ENCODE measurements around the gene MTRF1L.
A peak's percentile ranks its signal among the peaks of the same experiment; 100 is the strongest.

The MTRF1L gene

GRCh38 chr6:153027480-153027879 is 25.0 kb upstream of the MTRF1L start:
- H3K27ac ChIP-seq: no peak overlapping the region
- no peak for DNase-seq (ENCODE audit: low spot score)
- TF ChIP-seq CTCF (IDR thresholded peaks at IDR 0.05): no peak

GRCh38 chr6:153024709-153025017 is 22.2 kb upstream of the MTRF1L start:
- no peak for TF ChIP-seq CTCF (IDR thresholded peaks at IDR 0.05)
- H3K4me3 ChIP-seq: no peak overlapping the region
- DNase-seq (ENCODE audit: low spot score): no peak
- no peak overlapping the region for H3K27ac ChIP-seq

More at GRCh38 chr6:153027480-153027879, 25.0 kb upstream of the MTRF1L start:
- H3K4me3 ChIP-seq: no peak overlapping the region

DNA sequence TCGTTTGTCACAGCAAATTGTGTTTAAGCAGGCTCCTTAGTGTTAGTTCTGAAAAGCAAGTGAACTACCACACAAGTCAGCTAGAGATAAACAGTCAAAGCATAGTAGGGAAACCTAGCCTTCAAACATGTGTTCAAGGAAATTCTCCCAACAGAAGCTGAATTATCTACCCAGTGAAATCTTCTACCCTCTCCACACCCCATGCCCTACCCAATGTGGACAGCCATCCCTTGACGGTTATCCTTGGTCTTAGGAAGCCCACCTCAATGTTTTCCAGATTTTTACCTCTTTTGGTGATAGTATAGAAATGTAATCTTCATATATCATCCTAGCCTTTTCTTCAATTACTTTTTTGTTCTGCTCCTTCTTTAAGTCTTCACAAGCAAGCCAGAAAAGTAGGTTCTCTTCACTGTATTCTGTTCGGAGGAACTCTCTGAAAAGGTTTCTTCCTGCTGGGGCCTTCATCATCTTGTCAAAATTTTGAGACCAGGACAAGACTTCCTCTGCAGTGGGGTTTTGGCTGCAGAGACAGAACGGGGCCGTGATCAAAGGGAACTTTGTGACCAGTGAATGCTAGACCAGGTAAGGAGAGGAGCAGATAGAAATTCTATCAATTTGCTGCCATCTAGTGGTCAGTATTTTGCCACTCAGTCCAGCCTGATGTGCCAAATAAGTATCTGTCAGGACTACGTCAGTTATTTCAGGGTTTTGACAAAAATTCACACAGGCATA is 21.6 kb upstream of the MTRF1L start:
- TF ChIP-seq CTCF (IDR thresholded peaks at IDR 0.05): peak; percentile 70
- H3K27ac ChIP-seq: no peak overlapping the region
- no peak for DNase-seq (ENCODE audit: low spot score)
- no peak overlapping the region for H3K4me3 ChIP-seq

DNA sequence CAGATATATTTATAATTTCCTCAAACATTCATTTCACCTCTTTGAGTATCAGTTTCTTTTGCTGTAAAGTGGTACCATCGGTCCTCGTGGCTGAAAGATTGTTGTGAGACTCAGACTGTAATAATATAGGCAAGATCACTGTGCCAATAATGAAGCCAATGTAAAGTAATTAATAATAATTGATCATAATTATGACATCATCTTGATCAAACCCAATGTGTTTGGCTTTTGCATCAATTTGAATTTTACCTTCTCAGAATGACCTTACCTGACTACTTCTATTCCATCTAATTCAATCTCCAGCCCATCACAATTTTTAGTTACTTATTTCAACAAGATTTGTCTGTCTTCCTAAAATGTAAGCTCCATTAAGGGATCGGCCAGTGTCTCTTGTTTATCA is 15.8 kb upstream of the MTRF1L start:
- no peak for DNase-seq (ENCODE audit: low spot score)
- Histone ChIP-seq H3K4me3 (no peak overlapping the region), H3K27ac (no peak overlapping the region)
- TF ChIP-seq CTCF (IDR thresholded peaks at IDR 0.05): no peak

DNA sequence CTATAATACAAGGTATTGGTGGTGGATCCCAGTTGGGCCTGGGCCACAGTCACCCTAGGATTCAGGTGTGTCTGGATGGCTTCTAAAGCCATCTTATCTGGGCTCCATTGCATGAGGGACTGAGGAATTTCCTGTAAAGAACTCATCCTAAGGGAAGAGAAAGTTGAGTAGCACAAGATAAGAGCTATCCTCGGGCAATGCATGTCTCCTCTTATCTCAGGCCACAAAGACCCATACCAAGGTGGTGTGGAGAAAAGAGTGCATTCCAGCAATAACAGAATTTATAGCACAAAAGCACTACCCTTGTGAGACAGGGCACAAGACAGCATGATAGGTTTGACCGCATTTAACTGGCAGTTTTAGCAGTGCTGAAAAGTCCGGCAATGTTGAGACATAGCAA is 14.3 kb upstream of the MTRF1L start:
- no peak overlapping the region for H3K27ac ChIP-seq
- TF ChIP-seq CTCF (IDR thresholded peaks at IDR 0.05): no peak
- no peak for DNase-seq (ENCODE audit: low spot score)
- H3K4me3 ChIP-seq: no peak overlapping the region

GRCh38 chr6:153015094-153015640 is 12.7 kb upstream of the MTRF1L start:
- DNase-seq (ENCODE audit: low spot score): no peak
- TF ChIP-seq CTCF (IDR thresholded peaks at IDR 0.05): no peak
- H3K4me3 ChIP-seq: no peak overlapping the region
- H3K27ac ChIP-seq: no peak overlapping the region

DNA sequence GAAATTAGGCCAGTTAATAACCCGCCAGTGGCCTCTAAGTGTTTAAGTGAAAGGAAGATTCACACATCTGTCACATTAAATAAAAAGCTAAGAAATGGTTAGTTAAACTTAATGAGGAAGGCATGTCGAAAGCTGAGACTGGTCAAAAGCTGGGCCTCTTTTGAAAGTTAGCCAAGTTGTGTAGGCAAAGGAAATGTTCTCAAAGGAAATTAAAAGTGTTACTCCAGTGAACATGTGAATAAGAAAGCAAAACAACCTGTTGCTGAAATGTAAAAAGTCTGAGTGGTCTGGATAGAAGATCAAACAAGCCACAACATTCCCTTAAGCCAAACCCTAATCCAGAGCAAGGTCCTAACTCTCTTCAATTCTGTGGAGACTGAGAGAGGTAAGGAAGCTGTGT is 10.9 kb upstream of the MTRF1L start:
- Histone ChIP-seq H3K4me3 (no peak overlapping the region), H3K27ac (no peak overlapping the region)
- no peak for TF ChIP-seq CTCF (IDR thresholded peaks at IDR 0.05)
- no peak for DNase-seq (ENCODE audit: low spot score)
